CD8-positive, alpha-beta memory T cell (primary cell): Measurements from ENCODE around the gene MPPED2. TPM values are rescaled to one million over a fixed set of nuclear protein-coding genes. Genes with fewer than 3 reads are reported as not detected.

Experiments
- CTCF ChIA-PET: fragments of 350-600 bp; sonication (Branson Sonifier 250); formaldehyde crosslinking; loops from one replicate; lab custom pipeline; 2021; ENCODE audit warnings: antibody characterized with exemption; lab: Charles Lee
- POLR2A ChIA-PET: fragments of 350-600 bp; sonication (Branson Sonifier 250); formaldehyde crosslinking; loops from one replicate; lab custom pipeline; 2021; ENCODE audit warnings: antibody characterized with exemption; lab: Charles Lee
- DNase-seq, 5 donors: peaks; one replicate each; pipeline versions ENCODE4 v3.0.0 to v3.0.0-alpha.2; 2020 to 2022; ENCODE audit warnings: mixed read lengths in 1 of 5
- H3K27ac ChIP-seq: one replicate; pipeline ENCODE4 v1.7.0; 2013; ENCODE audit warnings: low read depth, mild to moderate bottlenecking, low read length, moderate library complexity
- H3K27me3 ChIP-seq: 2 replicates; pipeline ENCODE4 v1.7.0; 2013; ENCODE audit warnings: low read length, mild to moderate bottlenecking; ENCODE audit not compliant: insufficient read depth, poor library complexity, severe bottlenecking
- H3K36me3 ChIP-seq: 2 replicates; pipeline ENCODE4 v1.7.0; 2013; ENCODE audit warnings: mild to moderate bottlenecking, low read length, moderate library complexity; ENCODE audit not compliant: insufficient read depth
- H3K4me1 ChIP-seq: 2 replicates; pipeline ENCODE4 v1.7.0; 2013; ENCODE audit warnings: mild to moderate bottlenecking, low read length, moderate library complexity; ENCODE audit not compliant: insufficient read depth
- H3K4me3 ChIP-seq: 2 replicates; pipeline ENCODE4 v1.7.0; 2013; ENCODE audit warnings: mild to moderate bottlenecking, low read length
- H3K9me3 ChIP-seq: 2 replicates; pipeline ENCODE4 v1.7.0; 2013; ENCODE audit warnings: mild to moderate bottlenecking, low read length
- H3K27ac Mint-ChIP-seq, 8 donors: one replicate each; pipeline ENCODE4 v1.8.0; 2020 to 2021; ENCODE audit warnings: mixed read lengths in 8 of 8, mild to moderate bottlenecking in 6 of 8, inconsistent platforms in 3 of 8, moderate library complexity in 3 of 8
- H3K27me3 Mint-ChIP-seq, 2 donors: one replicate each; pipeline ENCODE4 v1.8.0; 2020 to 2021; ENCODE audit warnings: mixed read lengths in 2 of 2, mild to moderate bottlenecking in 1 of 2, moderate library complexity in 1 of 2
- H3K36me3 Mint-ChIP-seq, 3 donors: one replicate each; pipeline ENCODE4 v1.8.0; 2020 to 2021; ENCODE audit warnings: mixed read lengths in 3 of 3, inconsistent platforms in 1 of 3, mild to moderate bottlenecking in 1 of 3
- H3K4me1 Mint-ChIP-seq, 3 donors: one replicate each; pipeline ENCODE4 v1.8.0; 2020 to 2021; ENCODE audit warnings: mixed read lengths in 3 of 3, inconsistent platforms in 1 of 3, mild to moderate bottlenecking in 1 of 3
- H3K4me3 Mint-ChIP-seq, 7 donors: one replicate each; pipeline ENCODE4 v1.8.0; 2020 to 2021; ENCODE audit warnings: mixed read lengths in 7 of 7, mild to moderate bottlenecking in 6 of 7, moderate library complexity in 4 of 7, inconsistent platforms in 2 of 7
- H3K9me3 Mint-ChIP-seq, 5 donors: one replicate each; pipeline ENCODE4 v1.8.0; 2020 to 2022; ENCODE audit warnings: mixed read lengths in 5 of 5, mild to moderate bottlenecking in 3 of 5, moderate library complexity in 2 of 5, inconsistent platforms in 1 of 5
- polyA plus RNA-seq: library from polyadenylated mRNA; unstranded; fragments of 300-500 nt; fragmentation: Illumina TruSeq; gene quantifications from one replicate; pipeline ENCODE4 v1.2.3, GENCODE V29; 2021
- total RNA-seq, 2 experiments: library from RNA; stranded (reverse); gene quantifications; one replicate each; pipeline ENCODE4 v1.2.3, GENCODE V29; 2021

The MPPED2 gene
- total and polyA plus RNA-seq, 3 experiments from 2014 or later, result 1.1 TPM; not detected in 2

DNA sequence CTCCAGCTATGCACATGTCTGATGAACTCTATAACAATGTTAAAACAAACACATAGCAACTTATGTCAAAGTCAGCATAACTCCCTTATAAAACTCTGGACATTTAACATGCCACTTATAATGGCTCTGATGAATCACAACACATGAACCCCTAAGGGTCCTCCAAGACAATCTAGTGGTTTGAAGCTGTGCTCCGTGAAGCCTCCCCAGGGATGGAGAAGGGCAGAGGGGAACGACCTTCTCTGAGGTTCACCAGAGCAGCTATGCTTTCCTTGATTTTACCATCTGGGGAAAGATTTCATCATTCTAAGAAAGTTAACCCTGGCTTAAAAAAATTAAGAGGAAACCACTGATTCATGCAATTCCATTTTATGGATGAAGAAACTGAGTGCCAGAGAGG is 84.4 kb downstream of the MPPED2 start:
- Histone ChIP-seq H3K4me1 (no peaks in the 10 kb centered on the region), H3K27ac (no peak overlapping the region), H3K27me3 (no peaks in the 10 kb centered on the region), H3K9me3 (no peaks in the 10 kb centered on the region), H3K4me3 (no peak overlapping the region), H3K36me3 (no peaks in the 10 kb centered on the region)
- H3K4me1 Mint-ChIP-seq, result no peaks in the 10 kb centered on the region
- ChIA-PET POLR2A (no interaction called here), CTCF (no interaction called here)
- DNase-seq, result no peak
- no peak overlapping the region for H3K4me3 Mint-ChIP-seq
- no peaks in the 10 kb centered on the region for H3K27me3 Mint-ChIP-seq
- peaks cover 0 to 2% (median 0%) of the 10 kb centered on the region in 3 donors for H3K36me3 Mint-ChIP-seq
- no peak overlapping the region for H3K27ac Mint-ChIP-seq
- peaks cover 0 to 2% (median 0%) of the 10 kb centered on the region in 5 donors for H3K9me3 Mint-ChIP-seq

- Mint-ChIP-seq H3K27ac (no peak overlapping the region), H3K4me1 (no peaks in the 10 kb centered on the region), H3K27me3 (no peaks in the 10 kb centered on the region), H3K9me3 (peaks cover 0 to 2% (median 0%) of the 10 kb centered on the region in 5 donors), H3K36me3 (no peaks in the 10 kb centered on the region), H3K4me3 (no peak overlapping the region)
- DNase-seq, result no peak
- no peaks in the 10 kb centered on the region for H3K27me3 ChIP-seq
- no peak overlapping the region for H3K4me3 ChIP-seq
- no peaks in the 10 kb centered on the region for H3K36me3 ChIP-seq
- no peak overlapping the region for H3K27ac ChIP-seq
- ChIA-PET POLR2A (no interaction called here), CTCF (no interaction called here)
- H3K4me1 ChIP-seq, result no peaks in the 10 kb centered on the region
- H3K9me3 ChIP-seq, result no peaks in the 10 kb centered on the region
Observed at GRCh38 chr11:30499940-30500339, 86.2 kb downstream of the MPPED2 start.

DNA sequence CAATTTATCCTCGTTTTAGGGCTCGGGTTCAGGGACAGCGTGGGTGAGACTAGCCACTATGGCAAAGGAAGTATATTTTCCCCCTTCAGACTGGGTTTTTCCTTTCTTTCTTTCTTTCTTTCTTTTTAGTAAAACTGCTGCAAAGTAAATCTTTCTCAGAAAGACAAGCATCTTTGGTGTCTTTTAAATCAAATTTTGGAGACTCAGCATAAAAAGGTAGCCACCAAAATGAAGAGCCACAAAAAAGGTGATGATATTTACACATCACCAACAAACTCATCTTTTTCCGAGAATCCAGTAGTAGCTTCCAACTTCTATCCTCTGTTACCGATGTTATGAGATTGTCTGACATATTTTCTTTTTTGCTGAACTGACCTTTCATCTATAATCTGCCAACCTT is 88.6 kb downstream of the MPPED2 start:
- Histone ChIP-seq H3K9me3 (no peaks in the 10 kb centered on the region), H3K27ac (no peak overlapping the region), H3K4me1 (no peaks in the 10 kb centered on the region), H3K36me3 (no peaks in the 10 kb centered on the region), H3K27me3 (no peaks in the 10 kb centered on the region), H3K4me3 (no peak overlapping the region)
- no peak for DNase-seq
- H3K27ac Mint-ChIP-seq, result no peak overlapping the region
- POLR2A ChIA-PET, result no interaction called here
- H3K36me3 Mint-ChIP-seq, result no peaks in the 10 kb centered on the region
- no peaks in the 10 kb centered on the region for H3K4me1 Mint-ChIP-seq
- no peaks in the 10 kb centered on the region for H3K27me3 Mint-ChIP-seq
- CTCF ChIA-PET, result no interaction called here
- no peak overlapping the region for H3K4me3 Mint-ChIP-seq
- peaks cover 0 to 2% (median 0%) of the 10 kb centered on the region in 5 donors for H3K9me3 Mint-ChIP-seq

GRCh38 chr11:30496935-30497334 is 89.2 kb downstream of the MPPED2 start:
- Mint-ChIP-seq H3K4me1 (no peaks in the 10 kb centered on the region), H3K27me3 (no peaks in the 10 kb centered on the region), H3K27ac (no peak overlapping the region), H3K9me3 (peaks cover 0 to 2% (median 0%) of the 10 kb centered on the region in 5 donors), H3K36me3 (no peaks in the 10 kb centered on the region), H3K4me3 (no peak overlapping the region)
- no peak overlapping the region for H3K27ac ChIP-seq
- no peaks in the 10 kb centered on the region for H3K27me3 ChIP-seq
- no peak overlapping the region for H3K4me3 ChIP-seq
- H3K9me3 ChIP-seq, result no peaks in the 10 kb centered on the region
- CTCF ChIA-PET, result no interaction called here
- POLR2A ChIA-PET, result no interaction called here
- H3K36me3 ChIP-seq, result no peaks in the 10 kb centered on the region
- no peak for DNase-seq
- no peaks in the 10 kb centered on the region for H3K4me1 ChIP-seq

GRCh38 chr11:30495437-30495836 is 90.7 kb downstream of the MPPED2 start:
- no peak overlapping the region for H3K27ac ChIP-seq
- H3K27me3 ChIP-seq, result no peaks in the 10 kb centered on the region
- Mint-ChIP-seq H3K4me3 (no peak overlapping the region), H3K36me3 (no peaks in the 10 kb centered on the region), H3K9me3 (peaks cover 0 to 2% (median 0%) of the 10 kb centered on the region in 5 donors), H3K27me3 (no peaks in the 10 kb centered on the region), H3K27ac (no peak overlapping the region), H3K4me1 (no peaks in the 10 kb centered on the region)
- H3K36me3 ChIP-seq, result no peaks in the 10 kb centered on the region
- no peaks in the 10 kb centered on the region for H3K4me1 ChIP-seq
- CTCF ChIA-PET, result interaction anchor here (1.2 kb wide), 1 partner anchor 25 kb away, joined by 3 read pairs; no protein-coding TSS in a partner anchor
- DNase-seq, result no peak
- POLR2A ChIA-PET, result no interaction called here
- no peaks in the 10 kb centered on the region for H3K9me3 ChIP-seq
- H3K4me3 ChIP-seq, result no peak overlapping the region

DNA sequence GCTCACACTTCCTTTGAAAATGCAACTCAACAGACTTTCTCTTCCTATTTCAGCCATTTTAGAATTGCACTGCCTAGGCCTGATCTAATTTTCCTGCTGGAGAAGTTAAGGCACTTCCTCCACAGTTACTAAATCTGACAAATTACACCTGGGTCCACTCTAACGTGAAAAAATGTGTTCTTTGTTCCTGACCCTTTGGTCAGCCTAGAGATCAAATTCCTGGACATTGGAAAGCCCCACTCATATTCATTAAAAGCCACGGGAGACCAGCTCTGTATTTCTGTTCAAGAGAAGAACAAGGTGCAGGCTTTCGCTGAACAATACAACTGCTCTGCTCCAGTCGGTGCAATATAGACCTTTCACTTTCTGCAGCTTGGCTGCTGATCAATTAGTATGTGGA is 96.6 kb downstream of the MPPED2 start:
- no peak overlapping the region for H3K27ac ChIP-seq
- Mint-ChIP-seq H3K4me1 (no peaks in the 10 kb centered on the region), H3K9me3 (no peaks in the 10 kb centered on the region), H3K27ac (no peak overlapping the region), H3K36me3 (peaks cover 0 to 7% (median 0%) of the 10 kb centered on the region in 3 donors), H3K4me3 (no peak overlapping the region), H3K27me3 (peaks cover 3 to 6% of the 10 kb centered on the region in 2 donors)
- no peaks in the 10 kb centered on the region for H3K36me3 ChIP-seq
- ChIA-PET POLR2A (no interaction called here), CTCF (no interaction called here)
- H3K4me1 ChIP-seq, result no peaks in the 10 kb centered on the region
- H3K27me3 ChIP-seq, result no peaks in the 10 kb centered on the region
- no peak overlapping the region for H3K4me3 ChIP-seq
- no peaks in the 10 kb centered on the region for H3K9me3 ChIP-seq
- no peak for DNase-seq

GRCh38 chr11:30489076-30489475 is 97.1 kb downstream of the MPPED2 start:
- H3K4me1 ChIP-seq, result no peaks in the 10 kb centered on the region
- CTCF ChIA-PET, result no interaction called here
- H3K4me1 Mint-ChIP-seq, result no peaks in the 10 kb centered on the region
- H3K27ac ChIP-seq, result no peak overlapping the region
- H3K36me3 ChIP-seq, result no peaks in the 10 kb centered on the region
- H3K9me3 Mint-ChIP-seq, result no peaks in the 10 kb centered on the region
- H3K9me3 ChIP-seq, result no peaks in the 10 kb centered on the region
- no peak overlapping the region for H3K4me3 ChIP-seq
- peaks cover 0 to 7% (median 0%) of the 10 kb centered on the region in 3 donors for H3K36me3 Mint-ChIP-seq
- H3K27me3 ChIP-seq, result no peaks in the 10 kb centered on the region
- no peak overlapping the region for H3K4me3 Mint-ChIP-seq
- no peak for DNase-seq
- POLR2A ChIA-PET, result no interaction called here
- peaks cover 3 to 6% of the 10 kb centered on the region in 2 donors for H3K27me3 Mint-ChIP-seq
- no peak overlapping the region for H3K27ac Mint-ChIP-seq

DNA sequence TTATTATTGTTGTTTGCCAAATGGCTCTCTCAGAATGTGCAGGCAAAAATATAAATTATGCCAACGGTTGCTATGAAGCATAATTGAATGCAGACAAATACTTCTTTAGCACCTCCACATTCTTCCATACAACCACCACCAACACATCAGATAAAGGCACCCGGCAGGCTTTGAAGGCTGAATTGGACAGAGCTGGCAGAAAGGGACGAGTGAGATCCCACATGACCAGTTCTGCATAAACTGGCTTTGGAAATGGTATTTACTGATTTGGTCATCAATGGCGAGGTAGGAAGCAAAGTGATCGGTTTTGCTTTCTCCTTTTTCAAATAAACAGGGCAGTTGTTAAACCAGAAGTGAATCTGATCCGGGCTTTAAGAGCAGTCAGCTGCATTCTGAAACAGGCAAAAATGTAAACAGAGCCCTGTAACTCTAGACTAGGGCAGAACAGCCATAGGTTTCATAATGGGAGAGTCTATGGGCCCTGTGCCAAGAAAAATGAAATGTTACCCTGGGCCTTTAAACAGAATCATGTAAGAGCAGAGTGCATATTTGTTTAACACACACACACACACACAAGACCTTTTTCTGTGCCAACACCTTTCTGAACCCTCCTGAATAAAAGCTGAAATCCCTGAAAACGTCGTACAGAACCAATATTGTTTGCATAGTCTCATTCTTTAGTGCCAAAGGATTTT is 97.7 kb downstream of the MPPED2 start:
- Histone ChIP-seq H3K27me3 (no peaks in the 10 kb centered on the region), H3K36me3 (no peaks in the 10 kb centered on the region), H3K4me3 (no peak overlapping the region), H3K9me3 (no peaks in the 10 kb centered on the region), H3K27ac (no peak overlapping the region), H3K4me1 (no peaks in the 10 kb centered on the region)
- Mint-ChIP-seq H3K9me3 (no peaks in the 10 kb centered on the region), H3K27me3 (peaks cover 3 to 6% of the 10 kb centered on the region in 2 donors), H3K36me3 (peaks cover 0 to 7% (median 0%) of the 10 kb centered on the region in 3 donors), H3K4me1 (no peaks in the 10 kb centered on the region), H3K27ac (no peak overlapping the region), H3K4me3 (no peak overlapping the region)
- no peak for DNase-seq
- ChIA-PET POLR2A (no interaction called here), CTCF (no interaction called here)
